ENCODE measurements around the gene SUFU. TPM values are rescaled to one million over a fixed set of nuclear protein-coding genes. Genes with fewer than 3 reads are reported as not detected.

SUFU gene
- polyA plus RNA-seq, 1 experiment = 8.5 TPM

DNA sequence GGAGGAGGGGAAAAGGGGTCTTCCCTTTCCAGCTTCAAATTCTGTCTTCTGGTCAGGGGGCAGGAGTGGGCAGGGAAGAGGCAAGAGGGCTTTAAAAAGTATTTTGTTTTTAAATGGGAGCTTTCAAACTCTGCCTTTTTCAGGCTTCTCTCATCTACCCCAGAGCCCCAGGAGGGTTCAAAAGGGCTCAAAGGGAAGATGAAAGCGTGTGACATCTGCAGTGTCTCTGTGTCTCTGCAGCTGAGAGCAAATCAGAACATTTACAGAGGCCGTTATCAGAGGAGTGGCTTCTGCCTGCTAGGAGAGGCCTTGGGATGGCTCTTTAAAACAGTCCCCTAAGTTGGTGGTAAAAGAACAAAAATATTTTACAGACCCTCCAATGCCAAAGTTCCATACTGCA, 170.8 kb downstream of the SUFU start:
- ChIA-PET POLR2A (interaction anchor here (0.6 to 2.3 kb wide), 2 partner anchors 29 to 167 kb away, joined by 11 to 12 read pairs; no protein-coding TSS in a partner anchor), CTCF (interaction anchor here (0.8 to 8.2 kb wide), 6 partner anchors 10 to 79 kb away, joined by 3 to 72 read pairs (median 4); partner anchors contain the start of genes ARL3 and SFXN2)

GRCh38 chr10:102675011-102675665, 171.4 kb downstream of the SUFU start:
- H3K27me3 ChIP-seq (ENCODE audit: control insufficient read depth, insufficient read depth, low read length) = no peaks in the 10 kb centered on the region
- POLR2A ChIA-PET = interaction anchor here (1.4 to 2.3 kb wide), 3 partner anchors 17 to 29 kb away, joined by 7 to 15 read pairs (median 11); no protein-coding TSS in a partner anchor
- CTCF ChIA-PET = interaction anchor here (0.8 to 8.2 kb wide), 12 partner anchors 9 to 226 kb away, joined by 3 to 72 read pairs (median 4); partner anchors contain the start of genes ACTR1A, ARL3 and SFXN2
- TF ChIP-seq, protein P1, sequence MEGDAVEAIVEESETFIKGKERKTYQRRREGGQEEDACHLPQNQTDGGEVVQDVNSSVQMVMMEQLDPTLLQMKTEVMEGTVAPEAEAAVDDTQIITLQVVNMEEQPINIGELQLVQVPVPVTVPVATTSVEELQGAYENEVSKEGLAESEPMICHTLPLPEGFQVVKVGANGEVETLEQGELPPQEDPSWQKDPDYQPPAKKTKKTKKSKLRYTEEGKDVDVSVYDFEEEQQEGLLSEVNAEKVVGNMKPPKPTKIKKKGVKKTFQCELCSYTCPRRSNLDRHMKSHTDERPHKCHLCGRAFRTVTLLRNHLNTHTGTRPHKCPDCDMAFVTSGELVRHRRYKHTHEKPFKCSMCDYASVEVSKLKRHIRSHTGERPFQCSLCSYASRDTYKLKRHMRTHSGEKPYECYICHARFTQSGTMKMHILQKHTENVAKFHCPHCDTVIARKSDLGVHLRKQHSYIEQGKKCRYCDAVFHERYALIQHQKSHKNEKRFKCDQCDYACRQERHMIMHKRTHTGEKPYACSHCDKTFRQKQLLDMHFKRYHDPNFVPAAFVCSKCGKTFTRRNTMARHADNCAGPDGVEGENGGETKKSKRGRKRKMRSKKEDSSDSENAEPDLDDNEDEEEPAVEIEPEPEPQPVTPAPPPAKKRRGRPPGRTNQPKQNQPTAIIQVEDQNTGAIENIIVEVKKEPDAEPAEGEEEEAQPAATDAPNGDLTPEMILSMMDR (IDR thresholded peaks at IDR 0.05; ENCODE audit: insufficient read depth, low read depth, low read length) = no peak
- no peaks in the 10 kb centered on the region for H3K36me3 ChIP-seq (ENCODE audit: control insufficient read depth, insufficient read depth, low read length)
- DNase-seq (ENCODE audit: low read depth) = no peak
- H3K4me3 ChIP-seq (ENCODE audit: low read depth, low read length) = no peak overlapping the region

More for the DNA sequence above, 170.8 kb downstream of the SUFU start:
- H3K4me3 ChIP-seq (ENCODE audit: low read depth, low read length) = no peak overlapping the region
- TF ChIP-seq, protein P1 (IDR thresholded peaks at IDR 0.05; ENCODE audit: insufficient read depth, low read depth, low read length) = no peak
- no peaks in the 10 kb centered on the region for H3K27me3 ChIP-seq (ENCODE audit: control insufficient read depth, insufficient read depth, low read length)
- DNase-seq (ENCODE audit: low read depth) = no peak
- H3K36me3 ChIP-seq (ENCODE audit: control insufficient read depth, insufficient read depth, low read length) = no peaks in the 10 kb centered on the region; the same call in 1 of the 2 replicates

GRCh38 chr10:102675666-102676533, 172.1 kb downstream of the SUFU start:
- H3K4me3 ChIP-seq (ENCODE audit: low read depth, low read length) = no peak overlapping the region; the same call in 1 of the 2 replicates
- peak; percentile 97 for DNase-seq (ENCODE audit: low read depth)
- no peaks in the 10 kb centered on the region; the same call in 1 of the 2 replicates for H3K36me3 ChIP-seq (ENCODE audit: control insufficient read depth, insufficient read depth, low read length)
- POLR2A ChIA-PET = interaction anchor here (0.6 to 2.3 kb wide), 6 partner anchors 13 to 89 kb away, joined by 3 to 15 read pairs (median 9); no protein-coding TSS in a partner anchor
- no peaks in the 10 kb centered on the region for H3K27me3 ChIP-seq (ENCODE audit: control insufficient read depth, insufficient read depth, low read length)
- CTCF ChIA-PET = interaction anchor here (0.8 to 8.2 kb wide), 10 partner anchors 9 to 225 kb away, joined by 3 to 72 read pairs (median 4); partner anchors contain the start of genes ACTR1A, ARL3 and SFXN2
- TF ChIP-seq, protein P1 (IDR thresholded peaks at IDR 0.05; ENCODE audit: insufficient read depth, low read depth, low read length) = no peak

DNA sequence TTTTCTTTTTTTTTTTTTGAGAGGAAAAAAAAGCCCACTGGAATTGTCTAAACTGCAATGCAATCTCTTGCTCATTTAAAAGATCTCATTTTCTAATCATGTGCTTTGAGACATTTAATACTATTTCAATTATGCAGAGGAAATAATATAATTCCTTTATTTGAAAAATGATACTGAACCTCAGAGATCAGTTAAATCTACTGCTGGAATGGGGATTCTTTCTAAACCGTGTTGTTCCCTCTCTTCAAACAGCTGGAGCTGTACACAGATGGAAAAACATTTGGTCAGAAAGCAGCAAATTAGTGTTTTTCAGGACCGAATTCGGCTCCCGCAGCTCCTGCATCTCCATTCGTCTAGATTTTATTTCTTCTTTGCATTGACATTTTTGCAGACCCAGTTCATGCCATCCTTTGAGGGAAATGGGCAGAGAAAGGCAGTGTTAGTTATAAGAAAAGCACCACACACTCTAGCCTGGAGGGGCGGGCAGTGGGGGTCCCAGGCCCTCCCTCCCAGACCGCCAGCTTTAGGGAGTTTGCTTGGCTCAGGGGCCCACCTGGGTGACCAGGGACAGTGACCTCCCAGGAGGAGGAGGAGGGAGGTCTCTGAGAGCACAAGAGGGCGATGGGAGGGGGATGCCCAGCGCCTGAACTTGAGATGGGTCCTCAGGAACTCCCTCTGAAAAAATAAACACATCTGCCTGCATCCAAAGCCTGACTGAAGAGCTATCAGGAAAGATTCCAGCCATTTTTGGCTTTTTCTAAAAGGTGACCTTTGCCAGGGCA, 173.0 kb downstream of the SUFU start:
- DNase-seq (ENCODE audit: low read depth) = no peak
- TF ChIP-seq, protein P1 (IDR thresholded peaks at IDR 0.05; ENCODE audit: insufficient read depth, low read depth, low read length) = no peak
- Histone ChIP-seq H3K4me3 (ENCODE audit: low read depth, low read length) (no peak overlapping the region), H3K27me3 (ENCODE audit: control insufficient read depth, insufficient read depth, low read length) (no peaks in the 10 kb centered on the region), H3K36me3 (ENCODE audit: control insufficient read depth, insufficient read depth, low read length) (no peaks in the 10 kb centered on the region; the same call in 1 of the 2 replicates)
- ChIA-PET CTCF (interaction anchor here (1.1 to 8.2 kb wide), 10 partner anchors 8 to 225 kb away, joined by 3 to 72 read pairs (median 10); partner anchors contain the start of genes ACTR1A, ARL3, SFXN2 and SUFU), POLR2A (interaction anchor here (0.6 to 2.3 kb wide), 5 partner anchors 15 to 89 kb away, joined by 3 to 15 read pairs (median 7); no protein-coding TSS in a partner anchor)

Measured in BJ (cell line).